HG03025 (cell line): ENCODE measurements around the gene SLFNL1.

Experiments used
- ATAC-seq: cut with Tn5 transposase; IDR thresholded peaks from one replicate; pipeline ENCODE4 v1.9.1; 2021; ENCODE audit warnings: mild to moderate bottlenecking, moderate library complexity; ENCODE audit not compliant: unreplicated experiment, low FRiP score

SLFNL1 gene

DNA sequence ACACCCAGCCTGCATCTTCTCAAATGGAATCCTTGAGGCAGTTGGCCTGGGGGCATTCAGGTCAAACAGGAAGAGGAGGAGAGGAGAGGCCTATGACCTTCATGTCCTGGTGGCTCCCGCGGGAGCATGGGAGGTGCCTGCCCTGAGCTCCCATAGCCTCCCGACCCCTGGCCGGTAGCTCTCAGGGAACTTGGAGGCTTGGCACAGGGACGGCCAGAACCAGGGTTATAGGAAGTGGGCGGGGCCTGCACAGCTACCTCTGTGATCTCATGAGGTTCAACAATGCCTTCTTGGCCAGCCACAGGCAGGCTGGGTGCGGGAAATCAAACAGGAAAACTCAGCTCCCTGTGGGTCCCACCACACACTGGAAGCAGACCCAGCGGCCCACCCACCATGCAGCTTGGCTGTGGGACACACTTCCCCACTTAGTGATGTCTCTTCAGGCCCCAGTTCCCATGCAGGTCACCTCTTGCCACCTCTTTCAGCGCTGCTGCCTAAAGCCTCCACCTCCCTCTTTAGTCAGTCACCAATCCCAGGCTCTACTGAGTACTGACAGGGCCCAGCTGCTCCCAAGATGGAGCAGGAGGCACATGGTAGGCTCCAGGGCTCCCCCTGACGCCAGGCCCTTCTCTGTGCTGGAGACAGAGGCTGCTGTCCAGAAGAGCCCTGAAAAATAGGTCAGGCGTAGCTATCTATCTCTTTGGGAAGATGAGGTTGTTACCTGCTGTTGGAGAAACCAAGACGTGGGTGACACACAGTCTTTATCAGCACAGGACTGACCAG, at the start of gene SLFNL1:
Gene SLFNL1 (minus strand): TSS at position 200 of the 783 bp plus-strand sequence. CDS start 1,065 bp downstream, outside the sequence.
- ATAC-seq, result no peak

DNA sequence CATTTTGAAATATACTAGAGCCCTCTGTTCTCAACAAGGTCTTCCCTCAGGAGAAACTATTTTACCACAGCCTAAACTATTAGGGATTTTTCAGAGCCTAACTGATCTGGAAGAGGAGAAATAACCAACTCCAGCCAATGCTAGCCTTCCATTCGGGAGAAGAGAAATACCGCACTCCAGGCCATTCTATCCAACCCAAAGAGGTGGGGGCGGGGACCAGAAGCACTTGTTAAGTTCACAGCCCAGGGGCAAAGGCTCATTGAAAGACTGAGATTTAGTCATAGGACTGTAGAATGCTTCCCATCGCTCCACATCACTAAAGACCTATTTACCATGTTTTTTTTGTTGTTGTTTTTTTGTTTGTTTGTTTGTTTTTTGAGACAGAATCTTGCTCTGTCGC, 35.4 kb upstream of the SLFNL1 start:
- ATAC-seq, result no peak

GRCh38 chr1:41053316-41053715, 31.8 kb upstream of the SLFNL1 start:
- ATAC-seq, result no peak

DNA sequence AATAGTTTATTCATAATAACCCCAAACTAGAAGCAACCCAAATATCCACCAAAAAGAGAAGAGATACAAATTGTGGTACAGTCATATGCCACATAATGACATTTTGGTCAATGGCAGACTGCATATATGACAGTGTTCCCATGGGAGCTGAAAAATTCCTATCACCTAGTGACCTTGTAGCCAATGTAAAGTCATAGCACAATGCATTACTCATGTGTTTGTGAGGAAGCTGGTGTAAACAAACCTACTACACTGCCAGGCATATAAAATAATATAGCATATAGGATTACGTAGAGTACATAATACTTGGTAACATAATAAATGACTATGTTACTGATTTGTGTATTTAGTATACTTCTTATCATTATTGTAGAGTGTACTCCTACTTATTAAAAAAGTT, 29.5 kb upstream of the SLFNL1 start:
- ATAC-seq, result no peak

DNA sequence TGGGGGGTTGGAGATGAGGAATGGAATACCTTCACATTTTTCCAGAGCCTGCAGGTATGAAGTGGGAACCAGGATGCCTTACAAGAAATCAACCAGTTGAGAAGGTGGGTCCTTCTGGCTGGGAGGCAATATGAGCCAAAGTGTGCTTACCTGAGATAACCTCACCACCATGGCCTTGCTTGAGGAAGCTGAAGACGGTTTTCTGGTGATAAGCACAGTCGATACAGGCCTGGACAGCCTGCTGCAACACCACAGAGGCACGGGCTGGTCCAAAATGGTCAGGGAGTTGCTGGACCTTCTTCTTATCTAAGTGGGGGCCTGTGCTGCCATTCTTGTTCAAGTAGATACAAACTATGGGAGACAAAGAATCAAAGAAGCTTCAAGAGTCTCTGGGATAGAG, 27.0 kb upstream of the SLFNL1 start:
- ATAC-seq, result no peak

DNA sequence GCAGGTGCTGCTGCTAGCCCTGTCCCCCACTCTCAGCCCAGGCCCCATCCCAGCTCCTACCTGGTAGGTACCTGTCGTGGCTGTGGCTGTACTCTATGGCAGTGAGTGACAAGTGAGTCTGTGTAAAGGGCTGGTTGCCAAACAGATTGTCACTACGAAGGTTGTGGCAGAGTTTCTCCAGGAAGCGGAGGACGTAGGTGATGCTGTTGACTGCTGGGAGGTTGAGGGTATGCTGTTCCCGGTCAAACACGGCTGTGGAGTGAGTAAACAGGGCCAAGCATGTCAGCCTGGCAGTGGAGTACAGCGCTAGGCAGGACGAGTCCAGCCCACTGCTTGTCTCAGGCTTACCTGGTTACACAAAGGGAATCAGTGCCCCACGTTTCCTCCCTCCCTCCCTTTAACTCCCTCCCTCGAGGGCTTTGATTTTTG, 24.8 kb upstream of the SLFNL1 start:
- ATAC-seq, result no peak

DNA sequence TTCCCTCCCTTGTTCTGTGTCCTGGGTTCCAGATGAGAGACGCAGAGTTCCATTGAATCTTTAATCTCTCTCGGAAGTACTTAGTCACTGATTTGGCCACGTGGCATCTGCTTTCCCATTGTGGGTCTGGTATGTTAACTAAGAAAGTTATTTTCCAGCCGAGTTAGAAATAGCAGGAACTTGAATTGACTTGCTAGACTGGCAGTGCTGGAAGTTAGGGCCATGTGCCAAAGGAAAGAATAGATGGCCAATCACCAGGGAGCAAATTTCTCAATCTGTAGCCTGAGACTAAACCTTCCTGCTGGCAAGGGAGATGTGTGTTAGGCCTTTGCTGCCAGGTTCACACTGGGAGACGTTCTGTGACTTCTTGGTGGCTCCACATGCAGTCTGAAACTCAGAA, 24.2 kb upstream of the SLFNL1 start:
- ATAC-seq, result no peak

GRCh38 chr1:41044187-41044586, 22.7 kb upstream of the SLFNL1 start:
- ATAC-seq, result no peak

GRCh38 chr1:41041614-41042270, 20.2 kb upstream of the SLFNL1 start:
- no peak for ATAC-seq

GRCh38 chr1:41038110-41038509, 16.6 kb upstream of the SLFNL1 start:
- no peak for ATAC-seq

GRCh38 chr1:41037116-41037903, 15.8 kb upstream of the SLFNL1 start:
- ATAC-seq, result no peak

GRCh38 chr1:41033272-41033671, 11.7 kb upstream of the SLFNL1 start:
- no peak for ATAC-seq

- ATAC-seq, result no peak
These were observed 10.6 kb upstream of the SLFNL1 start for GRCh38 chr1:41032147-41032546.

GRCh38 chr1:41030872-41031616, 9.5 kb upstream of the SLFNL1 start:
- no peak for ATAC-seq

DNA sequence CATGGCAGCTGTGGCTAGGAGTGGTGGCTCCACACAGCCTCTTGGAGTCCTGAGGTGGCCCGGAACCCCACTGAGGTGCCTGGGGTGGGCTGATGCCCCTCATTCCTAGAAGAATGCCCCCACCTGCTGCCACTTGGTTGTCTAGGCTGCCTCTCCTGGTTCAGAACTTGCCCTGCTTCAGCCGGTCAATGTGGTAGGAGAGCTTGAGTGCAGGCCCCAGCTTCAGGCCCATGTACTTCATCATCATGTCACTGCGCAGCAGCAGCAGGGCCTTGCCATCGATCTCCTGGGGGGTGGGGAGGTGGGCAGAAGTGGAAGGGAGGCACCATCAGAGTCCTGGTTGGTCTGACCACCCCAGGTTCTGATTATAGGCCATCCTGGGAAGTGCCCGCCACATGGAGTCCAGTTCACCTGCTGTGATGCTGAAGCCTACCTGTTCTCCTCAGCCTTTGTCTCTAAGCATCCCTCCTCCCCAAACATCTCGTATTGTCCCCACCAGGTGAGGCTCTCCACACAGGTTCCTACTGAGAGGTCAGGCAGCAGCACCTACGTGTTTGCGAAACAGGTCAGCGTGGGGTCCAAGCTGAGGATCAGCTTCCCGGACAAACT, 6.6 kb upstream of the SLFNL1 start:
- no peak for ATAC-seq

GRCh38 chr1:41025979-41026819, 4.7 kb upstream of the SLFNL1 start:
- no peak for ATAC-seq

GRCh38 chr1:41024953-41025352, 3.4 kb upstream of the SLFNL1 start:
- ATAC-seq, result no peak

DNA sequence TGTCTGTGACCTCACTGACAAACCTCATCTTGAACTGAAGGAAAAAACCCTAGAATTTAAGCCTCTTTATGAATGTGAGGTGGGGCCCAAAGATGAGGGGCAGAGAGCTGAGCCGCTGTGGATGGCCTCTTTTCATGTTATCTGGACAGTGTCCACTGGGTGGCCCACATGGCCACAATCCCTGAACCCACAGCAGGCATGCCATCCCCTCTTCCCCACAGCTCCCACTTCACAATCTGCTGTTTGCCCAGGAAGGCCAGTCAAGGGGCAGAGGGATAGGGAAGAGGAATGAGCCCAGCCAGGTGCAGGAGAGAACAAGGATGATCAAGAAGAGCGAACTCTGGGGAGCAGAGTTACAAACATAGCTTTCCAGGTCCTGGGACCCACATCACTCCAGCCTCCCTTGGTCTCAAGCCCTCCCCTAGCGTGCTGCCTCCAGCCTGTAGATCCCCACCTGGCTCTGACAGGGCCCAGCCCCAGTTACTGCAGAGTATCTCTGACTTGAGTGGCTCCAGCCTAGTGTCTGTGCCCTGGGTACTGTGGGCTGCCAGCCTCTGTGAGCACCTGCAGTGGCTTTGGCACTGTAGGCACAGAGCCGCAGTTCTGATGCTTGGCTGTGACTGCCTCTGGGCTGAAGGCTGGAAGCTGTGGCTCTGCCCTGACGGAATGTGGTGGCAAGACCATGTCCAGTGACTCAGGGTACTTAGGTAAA, 1.9 kb upstream of the SLFNL1 start:
- ATAC-seq, result no peak

DNA sequence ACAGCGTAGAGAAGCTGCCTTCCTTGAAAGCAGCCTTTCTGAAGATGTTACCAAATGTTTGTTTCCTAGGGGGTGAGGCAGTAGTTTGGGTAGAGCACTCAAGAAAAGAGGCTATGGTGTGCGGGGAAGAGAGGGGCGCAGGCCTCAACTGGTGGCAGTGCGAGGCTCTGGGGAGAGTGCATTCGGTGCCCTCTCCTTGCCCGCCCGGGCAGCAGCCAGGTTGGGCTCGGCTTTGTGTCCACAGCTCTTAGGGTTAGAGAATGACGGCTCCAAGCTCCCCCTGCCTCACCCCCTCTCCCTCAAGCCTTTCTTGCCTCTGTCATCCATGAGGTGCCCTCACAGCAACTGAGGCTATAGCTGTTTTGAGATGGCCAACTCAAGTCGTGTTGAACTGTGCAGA, 899 bp upstream of the SLFNL1 start:
- ATAC-seq, result no peak
